ENCODE results near the gene NBEAL2.

NBEAL2 gene

GRCh38 chr3:47012342-47013230, 33.1 kb downstream of the NBEAL2 start (continued):
- TF ChIP-seq CREB5 (CRISPR knock-in tag; IDR thresholded peaks at IDR 0.05; ENCODE audit: low read depth) (no peak), ISL1 (CRISPR knock-in tag; IDR thresholded peaks at IDR 0.05) (no peak), TSHZ2 (CRISPR knock-in tag; IDR thresholded peaks at IDR 0.05) (no peak)

GRCh38 chr3:47013231-47013630, 33.8 kb downstream of the NBEAL2 start:
- no peak for ATAC-seq

GRCh38 chr3:47014036-47014435, 34.6 kb downstream of the NBEAL2 start:
- TF ChIP-seq OSR1 (CRISPR knock-in tag; IDR thresholded peaks at IDR 0.05): no peak
- TF ChIP-seq PPARA (CRISPR knock-in tag; IDR thresholded peaks at IDR 0.05; ENCODE audit: borderline replicate concordance): no peak
- no peak for TF ChIP-seq CREB5 (CRISPR knock-in tag; IDR thresholded peaks at IDR 0.05; ENCODE audit: low read depth)
- TF ChIP-seq ZFP30 (CRISPR knock-in tag; IDR thresholded peaks at IDR 0.05): no peak
- TF ChIP-seq TSHZ2 (CRISPR knock-in tag; IDR thresholded peaks at IDR 0.05): no peak
- no peak for TF ChIP-seq ZC3H10 (CRISPR knock-in tag; IDR thresholded peaks at IDR 0.05)
- TF ChIP-seq ZNF565 (CRISPR knock-in tag; conservative IDR thresholded peaks at IDR 0.05; ENCODE audit: low read depth): no peak
- no peak for TF ChIP-seq POU6F1 (CRISPR knock-in tag; IDR thresholded peaks at IDR 0.05; ENCODE audit: borderline replicate concordance, low read depth)
- no peak for TF ChIP-seq ESRRG (CRISPR knock-in tag; IDR thresholded peaks at IDR 0.05)
- TF ChIP-seq GLIS3 (CRISPR knock-in tag; IDR thresholded peaks at IDR 0.05): no peak
- TF ChIP-seq ISL1 (CRISPR knock-in tag; IDR thresholded peaks at IDR 0.05): no peak
- no peak for TF ChIP-seq BACH2 (CRISPR knock-in tag; IDR thresholded peaks at IDR 0.05; ENCODE audit: borderline replicate concordance)
- no peak for TF ChIP-seq TOX (CRISPR knock-in tag; IDR thresholded peaks at IDR 0.05; ENCODE audit: borderline replicate concordance)
- no peak for ATAC-seq

More at GRCh38 chr3:47013231-47013630, 33.8 kb downstream of the NBEAL2 start:
- TF ChIP-seq ZNF8 (CRISPR knock-in tag; IDR thresholded peaks at IDR 0.05) (no peak), ISL1 (CRISPR knock-in tag; IDR thresholded peaks at IDR 0.05) (no peak), GLIS3 (CRISPR knock-in tag; IDR thresholded peaks at IDR 0.05) (no peak), ZFP30 (CRISPR knock-in tag; IDR thresholded peaks at IDR 0.05) (no peak), ESRRG (CRISPR knock-in tag; IDR thresholded peaks at IDR 0.05) (no peak), RARB (CRISPR knock-in tag; IDR thresholded peaks at IDR 0.05) (no peak), POU6F1 (CRISPR knock-in tag; IDR thresholded peaks at IDR 0.05; ENCODE audit: borderline replicate concordance, low read depth) (no peak), ZNF565 (CRISPR knock-in tag; conservative IDR thresholded peaks at IDR 0.05; ENCODE audit: low read depth) (no peak), SNAI2 (CRISPR knock-in tag; IDR thresholded peaks at IDR 0.05) (no peak)
